KMS-11 (cell line): ENCODE results near the gene CAMK2N1.

ENCODE experiments used
- H2AFZ ChIP-seq: fragments of 200-600 bp; sonication (generic); 2 replicates; pipeline ENCODE4 v1.6.1; 2016; ENCODE audit warnings: antibody characterized with exemption, mixed run types, low read depth
- H3K27ac ChIP-seq: fragments of 200-600 bp; sonication (generic); 2 replicates; pipeline ENCODE4 v1.6.1; 2016; ENCODE audit warnings: mild to moderate bottlenecking, mixed run types
- H3K27me3 ChIP-seq: fragments of 200-600 bp; sonication (generic); 2 replicates; pipeline ENCODE4 v1.6.1; 2017; ENCODE audit warnings: mild to moderate bottlenecking, low read depth, mixed run types, moderate library complexity; ENCODE audit not compliant: insufficient read depth
- H3K36me3 ChIP-seq: fragments of 200-600 bp; sonication (generic); 2 replicates; pipeline ENCODE4 v1.6.1; 2017; ENCODE audit warnings: mild to moderate bottlenecking, mixed run types; ENCODE audit not compliant: insufficient read depth
- H3K4me1 ChIP-seq: fragments of 200-600 bp; sonication (generic); 2 replicates; pipeline ENCODE4 v1.6.1; 2016; ENCODE audit warnings: mild to moderate bottlenecking, low read depth, mixed run types; ENCODE audit not compliant: poor library complexity, severe bottlenecking
- H3K4me2 ChIP-seq: fragments of 200-600 bp; sonication (generic); 2 replicates; pipeline ENCODE4 v1.7.0; 2016; ENCODE audit warnings: mild to moderate bottlenecking, mixed run types
- H3K4me3 ChIP-seq: fragments of 200-600 bp; sonication (generic); IDR thresholded peaks from 2 replicates; pipeline ENCODE4 v1.6.1; 2017; ENCODE audit warnings: low read depth, low read length, mixed read lengths; ENCODE audit not compliant: insufficient read depth
- H3K79me2 ChIP-seq: fragments of 200-600 bp; sonication (generic); 2 replicates; pipeline ENCODE4 v1.6.1; 2016; ENCODE audit warnings: low read depth, mixed run types; ENCODE audit not compliant: insufficient read depth
- H3K9ac ChIP-seq: fragments of 200-600 bp; sonication (generic); 2 replicates; pipeline ENCODE4 v1.6.1; 2016; ENCODE audit warnings: mild to moderate bottlenecking, mixed run types
- H4K20me1 ChIP-seq: fragments of 200-600 bp; sonication (generic); 2 replicates; pipeline ENCODE4 v1.6.1; 2016; ENCODE audit warnings: mild to moderate bottlenecking, mixed run types; ENCODE audit not compliant: insufficient read depth
- CTCF ChIP-seq: fragments of 200-600 bp; sonication (generic); conservative IDR thresholded peaks from 2 replicates; pipeline ENCODE4 v1.6.1; 2017; ENCODE audit warnings: low read depth, mild to moderate bottlenecking, antibody characterized with exemption, low read length, moderate library complexity, mixed read lengths

CAMK2N1 gene

DNA sequence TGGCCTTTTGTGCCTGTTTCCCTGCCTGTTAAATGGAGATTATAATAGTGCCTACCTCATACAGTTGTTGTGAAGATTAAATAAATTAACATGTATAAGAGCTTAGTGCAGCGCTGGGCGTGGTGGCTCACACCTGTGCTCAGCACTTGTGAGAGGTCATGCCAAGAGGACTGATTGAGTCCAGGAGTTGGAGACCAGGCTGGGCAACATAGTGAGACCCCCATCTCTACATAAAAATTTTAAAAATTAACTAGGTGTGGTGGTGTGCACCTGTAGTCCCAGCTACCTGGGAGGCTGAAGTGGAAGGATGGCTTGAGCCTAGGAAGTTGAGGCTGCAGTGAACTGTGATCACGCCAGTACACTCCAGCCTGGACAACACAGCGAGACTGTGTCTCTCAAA is 12.1 kb downstream of the CAMK2N1 start:
- no peak for TF ChIP-seq CTCF

DNA sequence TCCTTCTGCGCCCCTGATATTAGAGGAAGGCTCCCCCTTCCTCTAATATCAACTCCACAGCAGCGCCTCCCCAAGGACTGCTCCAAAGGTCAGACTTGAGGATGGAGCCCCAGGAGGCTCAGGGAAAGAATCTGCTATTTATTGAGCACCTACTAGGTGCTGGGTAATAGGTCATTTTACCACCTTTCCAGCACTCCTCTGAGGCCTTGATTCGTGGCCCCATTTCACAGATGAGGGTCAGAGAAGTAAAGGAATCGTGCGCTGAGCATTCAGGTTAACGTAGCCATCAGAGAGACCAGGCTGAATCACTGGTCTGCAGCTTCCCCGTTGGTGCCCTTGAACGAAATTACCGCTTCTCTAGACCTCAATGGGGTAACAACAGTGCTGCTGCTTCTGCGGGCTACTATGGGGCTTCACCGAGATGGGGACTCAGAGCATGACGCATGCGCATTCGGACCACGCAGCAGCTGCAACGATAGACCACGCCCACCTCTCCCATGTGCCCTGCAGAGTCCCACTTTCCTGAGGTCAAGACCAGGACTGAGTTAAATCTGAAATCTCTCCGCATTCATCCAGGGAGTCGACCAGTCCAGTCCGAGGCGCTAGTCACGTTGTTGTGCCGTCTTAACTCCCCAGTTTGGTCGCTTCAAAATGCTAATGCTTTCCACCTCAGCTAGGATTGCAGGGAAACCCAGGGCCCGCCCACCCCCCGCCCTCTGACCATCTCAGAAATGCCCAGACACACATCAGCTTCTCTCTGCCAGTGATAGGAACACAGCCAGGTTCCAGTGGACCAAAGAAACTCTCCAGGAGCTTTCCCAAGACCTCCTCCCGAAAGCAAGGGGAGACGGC is 12.9 kb downstream of the CAMK2N1 start:
- no peak overlapping the region for H3K4me2 ChIP-seq
- no peaks in the 10 kb centered on the region for H3K79me2 ChIP-seq
- no peak overlapping the region for H2AFZ ChIP-seq
- no peaks in the 10 kb centered on the region for H3K4me1 ChIP-seq
- no peaks in the 10 kb centered on the region for H4K20me1 ChIP-seq
- H3K9ac ChIP-seq, result no peak overlapping the region
- peaks cover 46% of the 10 kb centered on the region for H3K27me3 ChIP-seq
- H3K36me3 ChIP-seq, result no peaks in the 10 kb centered on the region
- no peak overlapping the region for H3K27ac ChIP-seq
- no peak overlapping the region for H3K4me3 ChIP-seq
- TF ChIP-seq CTCF, result no peak

More for the DNA sequence above, 12.1 kb downstream of the CAMK2N1 start:
- Histone ChIP-seq H3K27ac (no peak overlapping the region), H3K27me3 (peaks cover 55% of the 10 kb centered on the region), H2AFZ (no peak overlapping the region), H3K4me2 (no peak overlapping the region), H3K79me2 (no peaks in the 10 kb centered on the region), H3K36me3 (no peaks in the 10 kb centered on the region), H3K4me3 (no peak overlapping the region), H3K4me1 (no peaks in the 10 kb centered on the region), H4K20me1 (no peaks in the 10 kb centered on the region), H3K9ac (no peak overlapping the region)

DNA sequence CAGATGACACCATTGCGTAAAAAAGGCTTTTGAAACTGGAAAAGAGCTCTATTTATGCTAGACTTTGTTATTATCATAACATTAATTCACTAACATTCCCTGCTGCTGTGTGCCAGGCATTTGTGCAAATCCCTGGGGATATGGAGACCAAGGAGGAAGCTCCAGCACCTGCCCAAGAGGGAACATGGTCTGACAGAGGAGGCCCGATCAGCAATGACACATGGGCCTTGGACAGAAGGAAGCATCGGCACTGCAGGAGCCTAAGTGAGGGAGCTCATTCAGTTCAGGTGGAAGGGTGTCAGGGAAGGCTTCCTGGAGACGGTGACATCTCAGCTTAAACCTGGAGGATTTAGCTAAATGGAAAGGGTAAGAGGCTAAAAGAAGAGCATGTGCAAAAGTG is 13.9 kb downstream of the CAMK2N1 start:
- Histone ChIP-seq H3K36me3 (no peaks in the 10 kb centered on the region), H3K9ac (no peak overlapping the region), H3K4me2 (no peak overlapping the region), H3K4me1 (no peaks in the 10 kb centered on the region), H2AFZ (no peak overlapping the region), H3K4me3 (no peak overlapping the region), H3K27me3 (peaks cover 47% of the 10 kb centered on the region), H4K20me1 (no peaks in the 10 kb centered on the region), H3K27ac (no peak overlapping the region), H3K79me2 (no peaks in the 10 kb centered on the region)
- TF ChIP-seq CTCF, result no peak

GRCh38 chr1:20470194-20470593 is 15.8 kb downstream of the CAMK2N1 start:
- H3K4me3 ChIP-seq, result no peak overlapping the region
- no peaks in the 10 kb centered on the region for H3K36me3 ChIP-seq
- H3K79me2 ChIP-seq, result no peaks in the 10 kb centered on the region
- H3K9ac ChIP-seq, result no peak overlapping the region
- no peaks in the 10 kb centered on the region for H3K4me1 ChIP-seq
- H3K4me2 ChIP-seq, result no peak overlapping the region
- no peak overlapping the region for H3K27ac ChIP-seq
- H4K20me1 ChIP-seq, result no peaks in the 10 kb centered on the region
- H3K27me3 ChIP-seq, result peaks cover 43% of the 10 kb centered on the region
- no peak for TF ChIP-seq CTCF
- no peak overlapping the region for H2AFZ ChIP-seq
